Glomerular endothelial cell (primary cell): Measurements from ENCODE around the gene RAB18. TPM values are rescaled to one million over a fixed set of nuclear protein-coding genes. Genes with fewer than 3 reads are reported as not detected.
"Not testable (repeated sequence)": the region's sequence is repeated elsewhere in the genome, so short reads cannot be mapped to it uniquely, and the experiment has no call there.

ENCODE experiments used
- DNase-seq: peaks from one replicate; pipeline ENCODE4 v3.0.0-alpha.2; 2011; ENCODE audit warnings: low read depth, low spot score; ENCODE audit errors: extremely low read depth
- total RNA-seq: library from RNA; depleted of rRNA; stranded (reverse); fragments of >200 nt; gene quantifications from 2 replicates; pipeline ENCODE4 v1.2.3, GENCODE V29; 2015

RAB18 gene
- 41.1 and 44.8 TPM in 2 replicates for total RNA-seq

- peak; percentile 87 for DNase-seq
Observed at GRCh38 chr10:27504007-27504807, at the start of gene RAB18. RAB18 (plus strand) TSS chr10:27504304; CDS start chr10:27504370, 66 bp downstream.

GRCh38 chr10:27454837-27455236 lies 49.3 kb upstream of the RAB18 start:
- DNase-seq, result no peak

- no peak for DNase-seq
Observed at GRCh38 chr10:27457261-27457945, 46.7 kb upstream of the RAB18 start.

- DNase-seq, result no peak
Observed at GRCh38 chr10:27457966-27458365, 46.1 kb upstream of the RAB18 start.

GRCh38 chr10:27461312-27461711 lies 42.8 kb upstream of the RAB18 start:
- DNase-seq, result no peak

- no peak for DNase-seq
Observed at GRCh38 chr10:27463961-27464360, 40.1 kb upstream of the RAB18 start.

- no peak for DNase-seq
Observed at GRCh38 chr10:27464993-27465392, 39.1 kb upstream of the RAB18 start.

- DNase-seq, result not testable (repeated sequence)
Observed at GRCh38 chr10:27465596-27465995, 38.5 kb upstream of the RAB18 start.

GRCh38 chr10:27470885-27471284 lies 33.2 kb upstream of the RAB18 start:
- no peak for DNase-seq

GRCh38 chr10:27474741-27475140 lies 29.4 kb upstream of the RAB18 start:
- no peak for DNase-seq

- DNase-seq, result no peak
Observed at GRCh38 chr10:27479016-27479415, 25.1 kb upstream of the RAB18 start.

GRCh38 chr10:27481486-27481885 lies 22.6 kb upstream of the RAB18 start:
- no peak for DNase-seq

GRCh38 chr10:27482984-27483956 lies 20.8 kb upstream of the RAB18 start:
- DNase-seq, result no peak

GRCh38 chr10:27485368-27485767 lies 18.7 kb upstream of the RAB18 start:
- DNase-seq, result no peak

GRCh38 chr10:27485986-27486385 lies 18.1 kb upstream of the RAB18 start:
- DNase-seq, result no peak

- no peak for DNase-seq
Observed at GRCh38 chr10:27490807-27491206, 13.3 kb upstream of the RAB18 start.

GRCh38 chr10:27494116-27494805 lies 9.8 kb upstream of the RAB18 start:
- DNase-seq, result no peak

- DNase-seq, result no peak
Observed at GRCh38 chr10:27496137-27496536, 8.0 kb upstream of the RAB18 start.

- DNase-seq, result no peak
Observed at GRCh38 chr10:27500096-27500495, 4.0 kb upstream of the RAB18 start.

- no peak for DNase-seq
Observed at GRCh38 chr10:27500886-27501285, 3.2 kb upstream of the RAB18 start.
